HepG2 (cell line): ENCODE measurements around the gene SLC4A5. TPM values are rescaled to one million over a fixed set of nuclear protein-coding genes. Genes with fewer than 3 reads are reported as not detected.
A peak's percentile ranks its signal among the peaks of the same experiment; 100 is the strongest.

Experiments
- BCL3 ChIP-seq: sonication (generic); formaldehyde crosslinking; IDR thresholded peaks from 2 replicates; pipeline ENCODE4 v1.5.1; 2020; ENCODE audit warnings: mild to moderate bottlenecking, missing genetic modification reagents, moderate library complexity
- CHD2 ChIP-seq: IDR thresholded peaks from 2 replicates; pipeline ENCODE4 v1.6.1; 2011; ENCODE audit warnings: low read depth, low read length, improper control_type of control experiment
- GATAD2A ChIP-seq: IDR thresholded peaks from 2 replicates; pipeline ENCODE4 v1.6.1; 2016
- HBP1 ChIP-seq: IDR thresholded peaks from 2 replicates; pipeline ENCODE4 v1.6.1; 2016; ENCODE audit warnings: low read depth, control low read depth
- HDAC6 ChIP-seq: fragments of 200-600 bp; sonication (generic); IDR thresholded peaks from 2 replicates; pipeline ENCODE4 v1.7.0; 2017; ENCODE audit warnings: mild to moderate bottlenecking, antibody characterized with exemption, low read length, low read depth
- NFYB ChIP-seq: sonication (generic); formaldehyde crosslinking; IDR thresholded peaks from 2 replicates; pipeline ENCODE4 v1.4.0; 2020; ENCODE audit warnings: missing genetic modification reagents
- RNF219 ChIP-seq: sonication (generic); formaldehyde crosslinking; IDR thresholded peaks from 2 replicates; pipeline ENCODE4 v1.5.0; 2020; ENCODE audit warnings: mild to moderate bottlenecking, missing genetic modification reagents
- SIN3A ChIP-seq: IDR thresholded peaks from 2 replicates; pipeline ENCODE4 v1.6.1; 2011; ENCODE audit warnings: low read depth, mild to moderate bottlenecking, control low read depth, low read length, borderline replicate concordance
- SKI ChIP-seq: fragments of 450-650 bp; IDR thresholded peaks from one replicate; pipeline ENCODE4 v1.6.1; 2018; ENCODE audit warnings: mild to moderate bottlenecking; ENCODE audit not compliant: partially characterized antibody
- ZC3H13 ChIP-seq: sonication (generic); formaldehyde crosslinking; IDR thresholded peaks from 2 replicates; pipeline ENCODE4 v1.8.1; 2023; ENCODE audit warnings: mild to moderate bottlenecking, missing genetic modification reagents, moderate library complexity
- ZFAT ChIP-seq: sonication (generic); formaldehyde crosslinking; conservative IDR thresholded peaks from 2 replicates; pipeline ENCODE4 v1.8.1; 2023; ENCODE audit warnings: missing genetic modification reagents, inconsistent platforms
- ZNF567 ChIP-seq: sonication (generic); formaldehyde crosslinking; IDR thresholded peaks from 2 replicates; pipeline ENCODE4 v1.8.1; 2023; ENCODE audit warnings: mild to moderate bottlenecking, missing genetic modification reagents, borderline replicate concordance
- ZNF598 ChIP-seq: sonication (generic); formaldehyde crosslinking; IDR thresholded peaks from 2 replicates; pipeline ENCODE4 v1.5.1; 2020; ENCODE audit warnings: mild to moderate bottlenecking, missing genetic modification reagents, borderline replicate concordance
- ZNF740 ChIP-seq: sonication (generic); formaldehyde crosslinking; IDR thresholded peaks from 2 replicates; pipeline ENCODE4 v1.4.0; 2020; ENCODE audit warnings: missing genetic modification reagents
- polyA plus RNA-seq, 8 experiments: library from polyadenylated mRNA; depleted of rRNA in 3 of 8; stranded (reverse) in 7 of 8; unstranded in 1 of 8; fragments of >200 nt; fragmentation: Illumina TruSeq in 4 of 8; extraction: Trizol in 4 of 8; gene quantifications; 2 replicates each; pipeline versions ENCODE4 v1.2.1 to v1.2.3, GENCODE V29; 2011 to 2016; ENCODE audit warnings: low read depth in 4 of 8, missing spikeins in 1 of 8, mixed read lengths in 1 of 8; ENCODE audit not compliant: insufficient read depth in 1 of 8
- total RNA-seq, 5 experiments: library from RNA; depleted of rRNA; stranded (reverse); fragments of >200 nt; fragmentation: Illumina TruSeq; extraction: Trizol; gene quantifications; 2 replicates each; pipeline ENCODE4 v1.2.3, GENCODE V29; 2016; ENCODE audit warnings: low read depth in 1 of 5
- TF ChIP-seq, protein P1 (sequence below): IDR thresholded peaks from 2 replicates; pipeline ENCODE4 v1.6.1; 2016; ENCODE audit warnings: control low read depth
- TF ChIP-seq, protein P2 (sequence below): sonication (generic); formaldehyde crosslinking; IDR thresholded peaks from 2 replicates; pipeline ENCODE4 v1.4.0; 2020; ENCODE audit warnings: missing genetic modification reagents

Gene SLC4A5
- total and polyA plus RNA-seq, 2 of the 13 experiments (the other 11 are each of a cell fraction or from before 2014, with no cell fraction given), result 0.50 TPM; not detected in 1

GRCh38 chr2:74198461-74199274 is 144.5 kb downstream of the SLC4A5 start, which contains the start of gene MTHFD2 (continued):
- TF ChIP-seq, protein P1, sequence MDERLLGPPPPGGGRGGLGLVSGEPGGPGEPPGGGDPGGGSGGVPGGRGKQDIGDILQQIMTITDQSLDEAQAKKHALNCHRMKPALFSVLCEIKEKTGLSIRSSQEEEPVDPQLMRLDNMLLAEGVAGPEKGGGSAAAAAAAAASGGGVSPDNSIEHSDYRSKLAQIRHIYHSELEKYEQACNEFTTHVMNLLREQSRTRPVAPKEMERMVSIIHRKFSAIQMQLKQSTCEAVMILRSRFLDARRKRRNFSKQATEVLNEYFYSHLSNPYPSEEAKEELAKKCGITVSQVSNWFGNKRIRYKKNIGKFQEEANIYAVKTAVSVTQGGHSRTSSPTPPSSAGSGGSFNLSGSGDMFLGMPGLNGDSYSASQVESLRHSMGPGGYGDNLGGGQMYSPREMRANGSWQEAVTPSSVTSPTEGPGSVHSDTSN (CRISPR knock-in tag), result peak; percentile 70
- peak; percentile 86; the same call in 1 of the 2 replicates for TF ChIP-seq ZNF598 (CRISPR knock-in tag)
- peak; percentile 64 for TF ChIP-seq GATAD2A (CRISPR knock-in tag)
- TF ChIP-seq BCL3 (CRISPR knock-in tag), result peak; percentile 94; the same call in 1 of the 2 replicates
- TF ChIP-seq SKI, result no peak
- no peak for TF ChIP-seq CHD2
- peak; percentile 79; the same call in 1 of the 2 replicates for TF ChIP-seq SIN3A
- TF ChIP-seq, protein P2, sequence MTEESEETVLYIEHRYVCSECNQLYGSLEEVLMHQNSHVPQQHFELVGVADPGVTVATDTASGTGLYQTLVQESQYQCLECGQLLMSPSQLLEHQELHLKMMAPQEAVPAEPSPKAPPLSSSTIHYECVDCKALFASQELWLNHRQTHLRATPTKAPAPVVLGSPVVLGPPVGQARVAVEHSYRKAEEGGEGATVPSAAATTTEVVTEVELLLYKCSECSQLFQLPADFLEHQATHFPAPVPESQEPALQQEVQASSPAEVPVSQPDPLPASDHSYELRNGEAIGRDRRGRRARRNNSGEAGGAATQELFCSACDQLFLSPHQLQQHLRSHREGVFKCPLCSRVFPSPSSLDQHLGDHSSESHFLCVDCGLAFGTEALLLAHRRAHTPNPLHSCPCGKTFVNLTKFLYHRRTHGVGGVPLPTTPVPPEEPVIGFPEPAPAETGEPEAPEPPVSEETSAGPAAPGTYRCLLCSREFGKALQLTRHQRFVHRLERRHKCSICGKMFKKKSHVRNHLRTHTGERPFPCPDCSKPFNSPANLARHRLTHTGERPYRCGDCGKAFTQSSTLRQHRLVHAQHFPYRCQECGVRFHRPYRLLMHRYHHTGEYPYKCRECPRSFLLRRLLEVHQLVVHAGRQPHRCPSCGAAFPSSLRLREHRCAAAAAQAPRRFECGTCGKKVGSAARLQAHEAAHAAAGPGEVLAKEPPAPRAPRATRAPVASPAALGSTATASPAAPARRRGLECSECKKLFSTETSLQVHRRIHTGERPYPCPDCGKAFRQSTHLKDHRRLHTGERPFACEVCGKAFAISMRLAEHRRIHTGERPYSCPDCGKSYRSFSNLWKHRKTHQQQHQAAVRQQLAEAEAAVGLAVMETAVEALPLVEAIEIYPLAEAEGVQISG (CRISPR knock-in tag), result peak; percentile 69
- TF ChIP-seq ZFAT (CRISPR knock-in tag), result no peak
- peak; percentile 90 for TF ChIP-seq HBP1 (CRISPR knock-in tag)
- no peak for TF ChIP-seq RNF219 (CRISPR knock-in tag)
- TF ChIP-seq NFYB, result peak; percentile 93
- 0 out of 2 replicates have a peak, but pooled peaks have one; percentile 85 for TF ChIP-seq ZNF567 (CRISPR knock-in tag)
- TF ChIP-seq ZC3H13 (CRISPR knock-in tag), result peak; percentile 94
- peak; percentile 46; the same call in 1 of the 2 replicates for TF ChIP-seq ZNF740 (CRISPR knock-in tag)
- no peak; the same call in 1 of the 2 replicates for TF ChIP-seq HDAC6
